Stomach (tissue), 4 donors: ENCODE measurements around the gene FGD2.
A peak's percentile ranks its signal among the peaks of the same experiment; 100 is the strongest.

Source experiments
- CTCF ChIP-seq, 7 experiments: fragments of 450-650 bp in 4 of 7; fragments of 200-600 bp in 3 of 7; sonication (generic) in 3 of 7; IDR thresholded peaks; one replicate each; pipeline ENCODE4 v1.5.1; 2016 to 2019; ENCODE audit warnings: antibody characterized with exemption in 7 of 7, control low read depth in 2 of 7, mild to moderate bottlenecking in 1 of 7
- EP300 ChIP-seq: sonication (generic); formaldehyde crosslinking; IDR thresholded peaks from one replicate; pipeline ENCODE4 v1.6.1; 2017; ENCODE audit warnings: antibody characterized with exemption
- POLR2A ChIP-seq, 4 donors: fragments of 450-650 bp; IDR thresholded peaks; one replicate each; pipeline ENCODE4 v1.6.1; 2016; ENCODE audit warnings: antibody characterized with exemption in 4 of 4, control low read depth in 2 of 4, mild to moderate bottlenecking in 1 of 4, moderate library complexity in 1 of 4
- POLR2AphosphoS5 ChIP-seq, 3 donors: sonication (generic); formaldehyde crosslinking; IDR thresholded peaks; one replicate each; pipeline ENCODE4 v1.6.1; 2016; ENCODE audit warnings: antibody characterized with exemption in 3 of 3

GRCh38 chr6:37020381-37020780, 14.9 kb downstream of the FGD2 start:
- TF ChIP-seq CTCF (IDR thresholded peaks at IDR 0.05) (no peak), POLR2A (IDR thresholded peaks at IDR 0.05) (no peak), POLR2AphosphoS5 (IDR thresholded peaks at IDR 0.05) (peak in 1 of 3 donors; percentile 23), EP300 (no peak)
